Measurements from ENCODE around the gene LOXL1. TPM values are rescaled to one million over a fixed set of nuclear protein-coding genes. Genes with fewer than 3 reads are reported as not detected.

The LOXL1 gene
- polyA plus RNA-seq, 1 of the 3 experiments (the other 2 are of a cell fraction), result 50.3 TPM

DNA sequence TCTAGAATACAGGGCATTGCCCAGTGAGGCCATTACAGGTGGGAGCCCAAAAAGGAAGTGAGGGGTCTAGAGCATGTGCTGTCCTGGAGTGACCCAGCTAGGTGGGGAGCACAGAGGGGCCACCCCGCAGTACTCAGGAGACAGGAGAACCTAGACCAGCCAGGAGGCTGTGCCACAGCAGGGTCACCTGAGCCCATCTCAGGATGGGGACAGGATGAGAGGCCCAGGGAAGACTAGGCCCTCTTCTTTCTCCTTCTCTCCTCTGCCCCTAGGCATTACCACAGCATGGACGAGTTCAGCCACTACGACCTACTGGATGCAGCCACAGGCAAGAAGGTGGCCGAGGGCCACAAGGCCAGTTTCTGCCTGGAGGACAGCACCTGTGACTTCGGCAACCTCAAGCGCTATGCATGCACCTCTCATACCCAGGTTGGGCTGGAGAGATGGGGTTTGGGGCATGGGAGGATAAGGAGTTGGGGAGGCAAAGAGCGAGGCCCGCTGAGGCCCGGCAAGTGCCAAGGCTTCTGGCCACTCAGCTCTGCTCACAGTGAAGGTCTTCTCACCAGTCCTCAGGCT, 20.6 kb downstream of the LOXL1 start:
- DNase-seq, result no peak
- Histone ChIP-seq H3K9ac (no peak overlapping the region), H3K27ac (ENCODE audit: low read depth in 2 of 2, low read length in 1 of 2) (no peak overlapping the region), H3K4me1 (ENCODE audit: control insufficient read depth in 1 of 2, insufficient read depth in 2 of 2, low read depth in 1 of 2, low read length in 1 of 2) (peaks cover 17 to 63% of the 10 kb centered on the region in 2 experiments), H3K4me2 (no peak overlapping the region), H4K20me1 (ENCODE audit: insufficient read depth) (no peaks in the 10 kb centered on the region), H3K36me3 (replicated peaks in 1 of 2; ENCODE audit: control insufficient read depth in 1 of 2, insufficient read depth in 2 of 2, low read length in 1 of 2) (peaks cover 0 to 12% of the 10 kb centered on the region in 2 experiments), H3K27me3 (ENCODE audit: insufficient read depth) (no peaks in the 10 kb centered on the region), H3K9me3 (no peaks in the 10 kb centered on the region), H3K79me2 (ENCODE audit: insufficient read depth) (no peaks in the 10 kb centered on the region), H3K9me2 (no peaks in the 10 kb centered on the region), H3F3A (replicated peaks; ENCODE audit: insufficient read depth) (peaks cover 17% of the 10 kb centered on the region), H3K4me3 (ENCODE audit: low read depth in 2 of 2, low read length in 1 of 2) (no peak overlapping the region), H2AFZ (ENCODE audit: low read depth) (no peak overlapping the region)
- WGBS (ENCODE audit: low lambda C conversion rate), result 90% methylated on average over 5 of the region's 9 CpGs
- POLR2A ChIA-PET, result no interaction called here
- CTCF ChIA-PET, result interaction anchor here (1.5 to 1.6 kb wide), 2 partner anchors 10 to 17 kb away, joined by 4 to 7 read pairs; no protein-coding TSS in a partner anchor
- no peak for TF ChIP-seq MAX (IDR thresholded peaks at IDR 0.05; ENCODE audit: low read depth)
- no peak for TF ChIP-seq RXRA (IDR thresholded peaks at IDR 0.05; ENCODE audit: borderline replicate concordance, low read depth)
- no peak for TF ChIP-seq SIN3A (IDR thresholded peaks at IDR 0.05; ENCODE audit: borderline replicate concordance, low read depth, low read length)
- TF ChIP-seq RAD21 (IDR thresholded peaks at IDR 0.05; ENCODE audit: low read length), result no peak
- TF ChIP-seq FOXJ3 (CRISPR knock-in tag; IDR thresholded peaks at IDR 0.05), result no peak
- TF ChIP-seq REST (IDR thresholded peaks at IDR 0.05; ENCODE audit: low read depth, low read length), result no peak
- TF ChIP-seq USF2 (IDR thresholded peaks at IDR 0.05; ENCODE audit: borderline replicate concordance, low read depth, low read length), result no peak
- no peak for TF ChIP-seq NFIC (IDR thresholded peaks at IDR 0.05; ENCODE audit: borderline replicate concordance)
- no peak for TF ChIP-seq TEAD4 (IDR thresholded peaks at IDR 0.05; ENCODE audit: borderline replicate concordance, insufficient read depth)
- TF ChIP-seq, protein P1, sequence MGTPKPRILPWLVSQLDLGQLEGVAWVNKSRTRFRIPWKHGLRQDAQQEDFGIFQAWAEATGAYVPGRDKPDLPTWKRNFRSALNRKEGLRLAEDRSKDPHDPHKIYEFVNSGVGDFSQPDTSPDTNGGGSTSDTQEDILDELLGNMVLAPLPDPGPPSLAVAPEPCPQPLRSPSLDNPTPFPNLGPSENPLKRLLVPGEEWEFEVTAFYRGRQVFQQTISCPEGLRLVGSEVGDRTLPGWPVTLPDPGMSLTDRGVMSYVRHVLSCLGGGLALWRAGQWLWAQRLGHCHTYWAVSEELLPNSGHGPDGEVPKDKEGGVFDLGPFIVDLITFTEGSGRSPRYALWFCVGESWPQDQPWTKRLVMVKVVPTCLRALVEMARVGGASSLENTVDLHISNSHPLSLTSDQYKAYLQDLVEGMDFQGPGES (IDR thresholded peaks at IDR 0.05; ENCODE audit: low read depth, low read length), result no peak
- no peak for TF ChIP-seq GATA2 (CRISPR knock-in tag; IDR thresholded peaks at IDR 0.05)
- TF ChIP-seq TAF1 (IDR thresholded peaks at IDR 0.05; ENCODE audit: borderline replicate concordance, low read depth, low read length), result no peak
- TF ChIP-seq, protein P2, sequence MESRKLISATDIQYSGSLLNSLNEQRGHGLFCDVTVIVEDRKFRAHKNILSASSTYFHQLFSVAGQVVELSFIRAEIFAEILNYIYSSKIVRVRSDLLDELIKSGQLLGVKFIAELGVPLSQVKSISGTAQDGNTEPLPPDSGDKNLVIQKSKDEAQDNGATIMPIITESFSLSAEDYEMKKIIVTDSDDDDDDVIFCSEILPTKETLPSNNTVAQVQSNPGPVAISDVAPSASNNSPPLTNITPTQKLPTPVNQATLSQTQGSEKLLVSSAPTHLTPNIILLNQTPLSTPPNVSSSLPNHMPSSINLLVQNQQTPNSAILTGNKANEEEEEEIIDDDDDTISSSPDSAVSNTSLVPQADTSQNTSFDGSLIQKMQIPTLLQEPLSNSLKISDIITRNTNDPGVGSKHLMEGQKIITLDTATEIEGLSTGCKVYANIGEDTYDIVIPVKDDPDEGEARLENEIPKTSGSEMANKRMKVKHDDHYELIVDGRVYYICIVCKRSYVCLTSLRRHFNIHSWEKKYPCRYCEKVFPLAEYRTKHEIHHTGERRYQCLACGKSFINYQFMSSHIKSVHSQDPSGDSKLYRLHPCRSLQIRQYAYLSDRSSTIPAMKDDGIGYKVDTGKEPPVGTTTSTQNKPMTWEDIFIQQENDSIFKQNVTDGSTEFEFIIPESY (IDR thresholded peaks at IDR 0.05; ENCODE audit: borderline replicate concordance, low read depth), result no peak
- TF ChIP-seq, protein P3, sequence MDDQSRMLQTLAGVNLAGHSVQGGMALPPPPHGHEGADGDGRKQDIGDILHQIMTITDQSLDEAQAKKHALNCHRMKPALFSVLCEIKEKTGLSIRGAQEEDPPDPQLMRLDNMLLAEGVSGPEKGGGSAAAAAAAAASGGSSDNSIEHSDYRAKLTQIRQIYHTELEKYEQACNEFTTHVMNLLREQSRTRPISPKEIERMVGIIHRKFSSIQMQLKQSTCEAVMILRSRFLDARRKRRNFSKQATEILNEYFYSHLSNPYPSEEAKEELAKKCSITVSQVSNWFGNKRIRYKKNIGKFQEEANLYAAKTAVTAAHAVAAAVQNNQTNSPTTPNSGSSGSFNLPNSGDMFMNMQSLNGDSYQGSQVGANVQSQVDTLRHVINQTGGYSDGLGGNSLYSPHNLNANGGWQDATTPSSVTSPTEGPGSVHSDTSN (IDR thresholded peaks at IDR 0.05), result no peak
- TF ChIP-seq, protein P4, sequence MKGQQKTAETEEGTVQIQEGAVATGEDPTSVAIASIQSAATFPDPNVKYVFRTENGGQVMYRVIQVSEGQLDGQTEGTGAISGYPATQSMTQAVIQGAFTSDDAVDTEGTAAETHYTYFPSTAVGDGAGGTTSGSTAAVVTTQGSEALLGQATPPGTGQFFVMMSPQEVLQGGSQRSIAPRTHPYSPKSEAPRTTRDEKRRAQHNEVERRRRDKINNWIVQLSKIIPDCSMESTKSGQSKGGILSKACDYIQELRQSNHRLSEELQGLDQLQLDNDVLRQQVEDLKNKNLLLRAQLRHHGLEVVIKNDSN (IDR thresholded peaks at IDR 0.05; ENCODE audit: borderline replicate concordance, low read depth), result no peak
